ENCODE measurements around the gene CAST. TPM values are rescaled to one million over a fixed set of nuclear protein-coding genes. Genes with fewer than 3 reads are reported as not detected.
A peak's percentile ranks its signal among the peaks of the same experiment; 100 is the strongest.
"Not testable (repeated sequence)": the region's sequence is repeated elsewhere in the genome, so short reads cannot be mapped to it uniquely, and the experiment has no call there.

The CAST gene, protein sequence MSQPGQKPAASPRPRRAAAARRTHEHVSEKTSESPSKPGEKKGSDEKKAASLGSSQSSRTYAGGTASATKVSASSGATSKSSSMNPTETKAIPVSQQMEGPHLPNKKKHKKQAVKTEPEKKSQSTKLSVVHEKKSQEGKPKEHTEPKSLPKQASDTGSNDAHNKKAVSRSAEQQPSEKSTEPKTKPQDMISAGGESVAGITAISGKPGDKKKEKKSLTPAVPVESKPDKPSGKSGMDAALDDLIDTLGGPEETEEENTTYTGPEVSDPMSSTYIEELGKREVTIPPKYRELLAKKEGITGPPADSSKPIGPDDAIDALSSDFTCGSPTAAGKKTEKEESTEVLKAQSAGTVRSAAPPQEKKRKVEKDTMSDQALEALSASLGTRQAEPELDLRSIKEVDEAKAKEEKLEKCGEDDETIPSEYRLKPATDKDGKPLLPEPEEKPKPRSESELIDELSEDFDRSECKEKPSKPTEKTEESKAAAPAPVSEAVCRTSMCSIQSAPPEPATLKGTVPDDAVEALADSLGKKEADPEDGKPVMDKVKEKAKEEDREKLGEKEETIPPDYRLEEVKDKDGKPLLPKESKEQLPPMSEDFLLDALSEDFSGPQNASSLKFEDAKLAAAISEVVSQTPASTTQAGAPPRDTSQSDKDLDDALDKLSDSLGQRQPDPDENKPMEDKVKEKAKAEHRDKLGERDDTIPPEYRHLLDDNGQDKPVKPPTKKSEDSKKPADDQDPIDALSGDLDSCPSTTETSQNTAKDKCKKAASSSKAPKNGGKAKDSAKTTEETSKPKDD
- 12.0 and 18.8 TPM in 2 replicates for total RNA-seq (2014; rRNA removed; shearing (Covaris generic))

DNA sequence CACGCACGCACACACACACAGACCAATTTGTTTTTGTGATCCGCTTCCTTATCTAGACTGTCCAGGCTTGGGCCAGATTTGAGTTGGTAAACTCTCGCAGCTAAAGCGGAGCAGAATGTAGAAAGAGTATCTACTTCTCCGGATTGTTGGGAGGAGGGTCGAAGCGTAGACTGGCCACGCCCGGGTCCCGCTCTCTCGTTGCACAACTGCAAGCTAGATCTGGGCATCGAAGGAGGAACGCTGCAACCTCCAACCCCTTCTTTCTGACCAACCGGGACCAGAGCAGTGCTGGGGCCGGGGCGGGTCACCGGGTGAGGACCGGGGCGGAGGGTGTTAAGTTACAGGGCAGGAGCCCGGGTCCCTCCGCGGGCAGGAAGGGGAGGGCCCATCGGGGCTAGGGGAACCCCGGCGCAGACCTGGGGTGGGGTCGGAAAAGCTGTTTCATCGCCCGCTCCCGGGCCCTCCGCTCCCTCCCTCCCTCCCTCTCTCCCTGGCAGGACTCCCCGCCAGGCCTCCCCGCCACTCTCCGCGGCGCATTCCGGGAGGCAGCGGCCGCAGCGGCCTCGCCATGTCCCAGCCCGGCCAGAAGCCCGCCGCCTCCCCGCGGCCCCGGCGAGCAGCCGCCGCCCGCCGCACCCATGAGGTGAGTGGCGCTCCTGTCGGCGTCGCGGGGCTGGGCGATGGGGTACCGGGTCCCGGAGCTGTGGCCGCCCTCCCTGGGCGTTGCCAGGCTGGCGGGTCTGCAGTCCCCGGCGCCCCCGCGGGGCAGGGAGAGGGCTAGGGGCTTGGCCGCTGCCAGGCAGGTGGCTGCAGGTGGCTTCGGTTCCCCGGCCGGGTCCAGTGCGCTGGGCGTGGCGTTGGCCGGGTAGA lies at the start of gene CAST:
TSS of gene CAST (plus strand) at position 522 of the 870 bp plus-strand sequence. CDS start at position 569, 47 bp downstream.
- H3K4me3 ChIP-seq (ENCODE audit: insufficient read depth, low read depth, low read length), result peak within 1 kb of the TSS; percentile 73
- no peaks in the 10 kb centered on the region for H3K36me3 ChIP-seq (replicated peaks; ENCODE audit: control insufficient read depth, insufficient read depth, low read length)
- H3K27me3 ChIP-seq (ENCODE audit: control insufficient read depth, insufficient read depth, low read length), result peaks cover 34% of the 10 kb centered on the region
- DNase-seq, result peak; percentile 92

DNA sequence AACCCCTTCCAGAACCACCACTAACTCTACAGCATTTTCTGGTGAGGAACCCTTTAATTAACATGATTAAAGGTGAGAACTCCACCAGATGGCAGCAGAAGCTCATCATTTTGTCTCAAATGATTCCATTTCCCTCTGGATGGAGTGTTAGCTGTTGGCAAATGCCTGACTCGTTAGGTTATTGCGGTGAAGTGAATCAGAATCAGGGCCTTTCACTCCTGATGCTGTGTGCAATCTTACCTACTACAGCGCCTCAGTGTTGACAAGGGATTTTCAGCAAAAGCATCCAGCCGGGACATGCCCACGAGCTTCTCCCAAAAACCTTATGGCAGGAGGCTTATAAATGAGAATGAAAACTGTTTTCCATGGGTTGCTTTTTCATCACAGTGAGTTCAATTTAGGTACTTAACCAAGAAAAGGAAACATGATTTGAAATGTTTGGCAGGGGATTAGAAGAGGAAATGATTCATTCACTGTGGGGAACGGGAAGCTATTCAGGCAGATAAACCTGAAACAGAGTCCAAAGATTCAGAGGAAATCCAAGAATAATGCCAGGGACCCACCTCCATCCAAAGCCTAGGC lies 48.0 kb upstream of the CAST start:
- no peaks in the 10 kb centered on the region for H3K36me3 ChIP-seq (replicated peaks; ENCODE audit: control insufficient read depth, insufficient read depth, low read length)
- no peak overlapping the region for H3K4me3 ChIP-seq (ENCODE audit: insufficient read depth, low read depth, low read length)

DNA sequence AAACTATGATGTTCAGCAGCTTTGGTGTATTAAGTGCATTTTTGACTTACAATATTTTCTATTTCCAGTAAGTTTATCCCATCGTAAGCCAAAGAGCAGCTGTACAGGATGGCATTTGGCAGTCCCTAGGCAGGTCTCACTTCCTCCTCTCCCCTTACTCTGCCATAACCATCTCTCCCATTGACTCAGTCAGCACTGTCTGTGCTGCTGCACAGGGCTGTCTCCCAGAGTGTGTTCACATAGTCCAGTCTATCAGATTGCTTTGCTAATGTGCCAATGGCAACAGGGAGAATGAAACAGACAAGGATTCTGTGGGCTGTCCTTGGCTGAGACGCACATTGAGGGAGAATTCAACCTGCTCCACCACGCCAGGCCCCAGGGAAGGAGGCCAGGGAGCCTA lies 47.0 kb upstream of the CAST start:
- no peaks in the 10 kb centered on the region for H3K36me3 ChIP-seq (replicated peaks; ENCODE audit: control insufficient read depth, insufficient read depth, low read length)
- DNase-seq, result no peak
- no peaks in the 10 kb centered on the region for H3K27me3 ChIP-seq (ENCODE audit: control insufficient read depth, insufficient read depth, low read length)
- no peak overlapping the region for H3K4me3 ChIP-seq (ENCODE audit: insufficient read depth, low read depth, low read length)

More for the DNA sequence above, 48.0 kb upstream of the CAST start:
- no peaks in the 10 kb centered on the region for H3K27me3 ChIP-seq (ENCODE audit: control insufficient read depth, insufficient read depth, low read length)
- peak; percentile 72 for DNase-seq

DNA sequence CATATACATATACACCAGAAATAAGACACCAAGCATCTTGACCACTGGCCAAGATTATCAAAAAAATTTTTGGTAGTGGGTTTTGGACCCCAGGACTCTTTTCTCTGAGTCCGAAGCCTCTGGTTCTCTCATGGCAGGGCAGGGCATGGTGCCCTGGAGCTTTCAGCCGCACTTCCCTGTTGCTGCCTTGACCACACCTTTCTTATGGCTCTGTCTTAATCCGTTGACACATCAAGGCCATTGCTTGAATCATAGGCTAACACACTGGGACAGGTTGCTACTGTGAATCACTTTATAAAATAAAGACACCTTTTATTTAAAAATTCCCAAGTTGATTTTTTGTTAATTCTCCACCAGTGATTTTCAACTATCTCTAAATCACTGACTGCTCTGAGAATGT lies 45.4 kb upstream of the CAST start:
- Histone ChIP-seq H3K36me3 (replicated peaks; ENCODE audit: control insufficient read depth, insufficient read depth, low read length) (no peaks in the 10 kb centered on the region), H3K27me3 (ENCODE audit: control insufficient read depth, insufficient read depth, low read length) (no peaks in the 10 kb centered on the region), H3K4me3 (ENCODE audit: insufficient read depth, low read depth, low read length) (no peak overlapping the region)
- no peak for DNase-seq

DNA sequence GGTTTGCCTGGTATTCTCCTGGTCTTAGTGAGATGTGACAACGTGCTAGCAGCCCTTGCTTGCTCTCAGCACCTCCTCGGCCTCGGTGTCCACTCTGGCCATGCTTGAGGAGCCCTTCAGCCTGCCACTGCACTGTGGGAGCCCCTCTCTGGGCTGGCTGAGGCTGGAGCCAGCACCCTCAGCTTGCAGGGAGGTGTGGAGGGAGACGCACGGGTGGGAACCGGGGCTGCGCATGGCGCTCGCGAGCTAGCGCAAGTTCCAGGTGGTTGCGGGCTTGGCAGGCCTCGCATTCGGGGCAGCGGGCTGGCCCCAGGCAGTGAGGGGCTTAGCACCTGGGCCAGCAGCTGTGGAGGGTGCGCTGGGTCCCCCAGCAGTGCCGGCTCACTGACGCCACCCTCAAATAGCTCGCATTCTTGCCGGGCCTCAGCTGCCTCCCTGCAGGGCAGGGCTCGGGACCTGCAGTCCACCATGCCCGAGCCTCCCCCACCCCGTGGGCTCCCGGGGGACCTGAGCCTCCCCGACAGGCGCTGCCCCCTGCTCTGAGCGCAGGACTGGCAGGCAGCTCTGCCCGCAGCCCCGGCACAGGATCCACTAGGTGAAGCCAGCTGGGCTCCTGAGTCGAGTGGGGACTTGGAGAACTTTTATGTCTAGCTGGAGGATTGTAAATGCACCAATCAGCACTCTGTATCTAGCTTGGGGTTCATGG lies 43.7 kb upstream of the CAST start:
- not testable (repeated sequence) for H3K36me3 ChIP-seq (replicated peaks; ENCODE audit: control insufficient read depth, insufficient read depth, low read length); DNase-seq; H3K27me3 ChIP-seq (ENCODE audit: control insufficient read depth, insufficient read depth, low read length); H3K4me3 ChIP-seq (ENCODE audit: insufficient read depth, low read depth, low read length)

DNA sequence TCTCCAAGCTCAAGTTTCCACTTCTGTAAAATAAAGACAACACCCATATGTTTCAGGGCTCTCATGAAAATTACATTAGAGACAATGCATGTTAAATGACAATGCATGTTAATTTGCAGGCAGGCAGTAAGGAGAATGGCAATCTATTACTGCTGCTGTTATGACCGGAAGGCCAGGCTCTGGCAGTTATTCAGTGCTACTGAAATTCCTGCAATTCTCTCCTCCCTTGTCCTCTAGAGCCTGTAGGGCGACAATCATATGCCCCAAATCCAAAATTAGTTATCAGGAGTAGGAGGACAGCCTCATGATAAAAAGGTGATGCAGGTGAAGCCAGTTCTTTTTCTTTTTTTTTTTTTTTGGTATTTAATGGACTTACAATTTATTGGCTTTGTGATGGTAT lies 42.2 kb upstream of the CAST start:
- DNase-seq, result no peak
- Histone ChIP-seq H3K36me3 (replicated peaks; ENCODE audit: control insufficient read depth, insufficient read depth, low read length) (no peaks in the 10 kb centered on the region), H3K4me3 (ENCODE audit: insufficient read depth, low read depth, low read length) (no peak overlapping the region), H3K27me3 (ENCODE audit: control insufficient read depth, insufficient read depth, low read length) (no peaks in the 10 kb centered on the region)

DNA sequence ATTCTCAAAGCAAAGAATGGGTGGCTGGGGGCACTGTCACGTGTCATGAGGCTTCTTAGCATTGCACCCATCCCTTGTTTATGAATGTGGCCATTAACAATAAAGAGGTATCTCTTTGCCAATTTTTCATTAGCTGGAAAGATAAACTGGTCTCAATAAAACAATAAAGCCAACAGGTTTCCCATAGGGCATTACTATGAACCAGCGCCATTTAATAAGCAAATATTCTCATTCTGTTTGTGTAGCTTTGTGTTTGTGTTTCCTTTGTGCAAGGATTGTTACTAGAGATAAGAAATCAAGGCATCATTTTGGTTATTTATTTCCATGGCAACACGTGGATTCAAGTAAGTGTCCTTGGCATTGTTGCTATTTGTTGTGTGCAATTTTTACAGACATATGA lies 37.6 kb upstream of the CAST start:
- H3K36me3 ChIP-seq (replicated peaks; ENCODE audit: control insufficient read depth, insufficient read depth, low read length), result no peaks in the 10 kb centered on the region
- H3K4me3 ChIP-seq (ENCODE audit: insufficient read depth, low read depth, low read length), result no peak overlapping the region
- no peak for DNase-seq
- no peaks in the 10 kb centered on the region for H3K27me3 ChIP-seq (ENCODE audit: control insufficient read depth, insufficient read depth, low read length)

DNA sequence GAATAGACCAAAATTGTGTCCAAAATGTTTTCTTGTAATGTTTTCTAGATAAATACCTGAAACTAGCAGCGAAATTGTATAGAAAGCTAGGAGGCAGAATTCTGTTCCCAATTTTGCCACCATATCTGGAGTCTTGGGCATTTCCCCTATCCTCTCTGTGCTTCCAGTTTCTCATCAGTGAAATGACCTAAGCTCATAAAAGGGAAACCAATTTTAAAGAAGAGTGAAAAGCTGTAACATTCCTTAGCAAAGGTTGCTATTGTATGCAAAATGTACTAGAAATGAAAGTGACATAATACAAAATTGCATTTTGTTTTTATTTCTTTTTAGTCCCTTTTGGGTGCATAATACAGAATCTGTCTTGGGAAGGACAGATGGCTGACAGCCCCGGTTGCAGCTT lies 36.8 kb upstream of the CAST start:
- Histone ChIP-seq H3K36me3 (replicated peaks; ENCODE audit: control insufficient read depth, insufficient read depth, low read length) (no peaks in the 10 kb centered on the region), H3K27me3 (ENCODE audit: control insufficient read depth, insufficient read depth, low read length) (no peaks in the 10 kb centered on the region), H3K4me3 (ENCODE audit: insufficient read depth, low read depth, low read length) (no peak overlapping the region)
- DNase-seq, result no peak

DNA sequence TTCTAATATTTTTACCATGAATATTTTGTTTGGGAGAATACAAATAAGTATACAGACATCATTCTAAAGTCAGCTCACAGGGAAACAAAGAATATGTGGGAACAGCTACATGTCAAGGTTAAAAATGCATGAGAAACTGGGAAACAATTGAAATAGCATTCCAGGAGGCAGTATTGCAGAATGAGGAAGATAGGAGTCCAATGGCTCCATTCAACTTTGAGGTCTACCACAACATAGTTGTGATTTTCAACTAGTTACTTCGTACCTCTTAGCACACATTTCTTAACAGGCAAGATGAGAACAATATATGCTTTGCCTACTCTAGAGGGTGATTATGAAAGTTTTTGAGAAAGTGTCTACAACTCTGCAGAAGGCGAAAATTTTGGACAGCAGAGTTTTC lies 35.2 kb upstream of the CAST start:
- no peak for DNase-seq
- Histone ChIP-seq H3K27me3 (ENCODE audit: control insufficient read depth, insufficient read depth, low read length) (no peaks in the 10 kb centered on the region), H3K36me3 (replicated peaks; ENCODE audit: control insufficient read depth, insufficient read depth, low read length) (no peaks in the 10 kb centered on the region), H3K4me3 (ENCODE audit: insufficient read depth, low read depth, low read length) (no peak overlapping the region)

DNA sequence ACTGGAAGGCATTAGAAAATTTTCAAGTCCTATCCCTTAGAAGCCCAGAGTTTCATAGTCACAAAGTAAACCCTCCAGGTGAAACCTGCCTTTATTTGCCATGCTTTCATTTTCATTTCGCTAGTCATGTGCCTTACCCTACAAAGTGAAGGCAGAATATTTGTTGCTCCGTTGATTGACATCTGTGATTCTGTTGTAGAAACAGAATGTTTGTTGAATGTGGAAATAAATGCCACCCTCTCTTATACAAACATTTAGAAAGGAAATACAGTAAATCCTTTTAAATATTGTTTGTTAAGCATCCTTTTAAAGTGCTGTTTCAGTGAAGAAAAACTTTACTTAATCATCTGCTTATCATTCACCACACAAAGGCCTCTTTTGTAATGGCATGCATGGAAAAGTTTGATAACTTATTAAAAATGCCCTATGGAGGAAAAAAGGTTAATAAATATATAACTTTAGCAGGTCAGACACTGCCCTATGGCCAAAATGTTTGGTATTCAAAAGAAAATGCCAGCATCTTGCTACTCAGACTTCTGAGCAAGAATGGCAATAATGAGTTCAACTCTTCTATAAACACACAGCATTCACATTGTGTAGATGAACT lies 34.3 kb upstream of the CAST start:
- DNase-seq, result no peak
- Histone ChIP-seq H3K36me3 (replicated peaks; ENCODE audit: control insufficient read depth, insufficient read depth, low read length) (no peaks in the 10 kb centered on the region), H3K4me3 (ENCODE audit: insufficient read depth, low read depth, low read length) (no peak overlapping the region), H3K27me3 (ENCODE audit: control insufficient read depth, insufficient read depth, low read length) (no peaks in the 10 kb centered on the region)

DNA sequence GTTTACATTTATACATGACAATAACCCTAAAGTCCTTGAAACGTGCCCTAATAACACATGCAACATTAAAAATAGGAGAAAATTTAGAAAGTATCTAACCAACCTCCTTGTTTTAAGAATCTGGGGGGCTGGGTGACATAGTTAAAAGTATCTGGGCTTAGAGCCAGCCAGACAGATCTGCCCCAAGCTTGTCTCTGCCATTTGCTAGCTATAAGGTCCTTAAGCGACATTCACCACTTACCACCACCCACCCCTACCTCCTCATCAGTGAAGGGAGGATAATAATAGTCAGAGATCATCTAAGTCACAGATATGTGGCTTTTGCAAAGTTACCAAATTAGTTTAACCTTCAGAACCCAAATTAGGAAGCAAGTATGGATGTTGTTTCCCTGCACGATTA lies 33.8 kb upstream of the CAST start:
- DNase-seq, result no peak
- Histone ChIP-seq H3K4me3 (ENCODE audit: insufficient read depth, low read depth, low read length) (no peak overlapping the region), H3K27me3 (ENCODE audit: control insufficient read depth, insufficient read depth, low read length) (no peaks in the 10 kb centered on the region), H3K36me3 (replicated peaks; ENCODE audit: control insufficient read depth, insufficient read depth, low read length) (no peaks in the 10 kb centered on the region)

DNA sequence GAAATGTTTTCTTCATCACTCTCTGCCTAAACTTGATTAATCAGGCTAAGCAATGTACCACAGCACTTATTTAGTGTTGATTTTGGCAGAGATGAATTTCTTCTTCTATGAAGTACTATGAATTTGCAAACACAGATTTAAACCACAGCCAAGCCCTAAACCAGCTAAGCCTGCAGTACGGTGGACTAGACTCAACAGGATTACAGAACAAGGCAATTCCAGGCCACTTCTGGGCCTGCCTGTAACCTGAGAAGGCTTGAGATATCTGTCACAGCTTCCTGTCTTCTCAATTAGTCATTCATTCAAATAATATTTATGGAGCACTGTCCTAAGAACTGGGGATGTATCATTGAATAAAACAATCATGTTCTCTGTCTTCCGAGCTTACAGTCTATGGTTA lies 32.4 kb upstream of the CAST start:
- no peaks in the 10 kb centered on the region for H3K27me3 ChIP-seq (ENCODE audit: control insufficient read depth, insufficient read depth, low read length)
- H3K4me3 ChIP-seq (ENCODE audit: insufficient read depth, low read depth, low read length), result no peak overlapping the region
- no peak for DNase-seq
- H3K36me3 ChIP-seq (replicated peaks; ENCODE audit: control insufficient read depth, insufficient read depth, low read length), result no peaks in the 10 kb centered on the region

DNA sequence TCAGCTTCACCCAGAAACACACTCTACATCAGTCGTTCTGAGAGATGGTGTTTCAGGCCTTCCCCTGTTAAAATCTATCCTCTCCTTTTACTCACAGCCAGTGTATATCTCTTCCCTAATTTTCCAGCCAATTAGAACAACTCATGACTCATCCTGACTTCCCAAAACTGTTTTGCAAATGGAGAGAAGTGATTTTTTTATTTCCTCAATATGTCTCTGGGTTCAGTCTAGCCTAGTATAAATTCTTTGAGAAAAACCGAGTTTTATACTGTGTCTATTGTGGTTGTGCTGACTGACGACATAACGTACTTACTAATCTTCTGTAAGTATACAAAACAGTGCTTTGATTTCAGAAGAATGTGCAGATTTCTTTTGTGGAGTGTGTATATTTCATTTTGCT lies 28.4 kb upstream of the CAST start:
- no peaks in the 10 kb centered on the region for H3K27me3 ChIP-seq (ENCODE audit: control insufficient read depth, insufficient read depth, low read length)
- H3K4me3 ChIP-seq (ENCODE audit: insufficient read depth, low read depth, low read length), result no peak overlapping the region
- DNase-seq, result no peak
- H3K36me3 ChIP-seq (replicated peaks; ENCODE audit: control insufficient read depth, insufficient read depth, low read length), result no peaks in the 10 kb centered on the region

Data from H7 (cell line).